ENCODE measurements around the gene SRPX.

DNA sequence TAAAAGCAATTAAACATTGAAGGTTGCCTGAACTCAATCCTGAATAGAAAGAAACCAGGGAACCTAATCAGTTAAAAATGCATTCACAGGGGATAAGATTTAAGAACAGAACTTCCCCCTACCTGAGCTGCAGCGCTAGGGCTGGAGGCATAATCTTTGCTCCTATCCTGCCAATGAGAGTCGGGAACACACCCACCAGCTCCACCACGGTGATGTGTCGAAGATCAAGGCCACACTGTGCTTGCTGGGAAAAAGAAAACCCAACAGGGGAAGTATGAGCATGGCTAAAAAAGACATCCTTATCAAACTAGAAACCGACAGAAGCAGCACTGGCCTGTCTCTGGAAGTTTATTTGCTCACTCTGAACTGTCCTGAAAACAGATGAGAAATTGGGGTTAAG is 66.3 kb downstream of the SRPX start:
- no peak for TF ChIP-seq EZH2 (IDR thresholded peaks at IDR 0.05; ENCODE audit: borderline replicate concordance, control insufficient read depth, low read depth, low read length)
- no peak for TF ChIP-seq EGR1 (IDR thresholded peaks at IDR 0.05; ENCODE audit: borderline replicate concordance in 1 of 2, low read depth in 2 of 2, low read length in 2 of 2)
- no peak for TF ChIP-seq MYC (IDR thresholded peaks at IDR 0.05; ENCODE audit: insufficient read depth, insufficient read length, insufficient replicate concordance, low read length, severe bottlenecking)
- TF ChIP-seq, protein P1, sequence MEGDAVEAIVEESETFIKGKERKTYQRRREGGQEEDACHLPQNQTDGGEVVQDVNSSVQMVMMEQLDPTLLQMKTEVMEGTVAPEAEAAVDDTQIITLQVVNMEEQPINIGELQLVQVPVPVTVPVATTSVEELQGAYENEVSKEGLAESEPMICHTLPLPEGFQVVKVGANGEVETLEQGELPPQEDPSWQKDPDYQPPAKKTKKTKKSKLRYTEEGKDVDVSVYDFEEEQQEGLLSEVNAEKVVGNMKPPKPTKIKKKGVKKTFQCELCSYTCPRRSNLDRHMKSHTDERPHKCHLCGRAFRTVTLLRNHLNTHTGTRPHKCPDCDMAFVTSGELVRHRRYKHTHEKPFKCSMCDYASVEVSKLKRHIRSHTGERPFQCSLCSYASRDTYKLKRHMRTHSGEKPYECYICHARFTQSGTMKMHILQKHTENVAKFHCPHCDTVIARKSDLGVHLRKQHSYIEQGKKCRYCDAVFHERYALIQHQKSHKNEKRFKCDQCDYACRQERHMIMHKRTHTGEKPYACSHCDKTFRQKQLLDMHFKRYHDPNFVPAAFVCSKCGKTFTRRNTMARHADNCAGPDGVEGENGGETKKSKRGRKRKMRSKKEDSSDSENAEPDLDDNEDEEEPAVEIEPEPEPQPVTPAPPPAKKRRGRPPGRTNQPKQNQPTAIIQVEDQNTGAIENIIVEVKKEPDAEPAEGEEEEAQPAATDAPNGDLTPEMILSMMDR (IDR thresholded peaks at IDR 0.05 in 2 of 3, conservative IDR thresholded peaks at IDR 0.05 in 1 of 3; ENCODE audit: control insufficient read depth in 2 of 3, extremely low read depth in 1 of 3, insufficient read depth in 1 of 3, low read depth in 3 of 3, low read length in 3 of 3), result no peak

All from GM12878 (cell line).